HepG2 (cell line): ENCODE measurements around the gene PYGO2. TPM values are rescaled to one million over a fixed set of nuclear protein-coding genes. Genes with fewer than 3 reads are reported as not detected.

Experiments
- ASH2L ChIP-seq: fragments of 300-600, 200-600 bp; sonication (generic); IDR thresholded peaks from 2 replicates; pipeline ENCODE4 v1.7.0; 2017; ENCODE audit warnings: low read depth, mild to moderate bottlenecking, moderate library complexity, mixed read lengths, low read length; ENCODE audit not compliant: insufficient read length
- CREBL2 ChIP-seq: sonication (generic); formaldehyde crosslinking; IDR thresholded peaks from 2 replicates; pipeline ENCODE4 v1.8.1; 2023; ENCODE audit warnings: missing genetic modification reagents, mild to moderate bottlenecking, borderline replicate concordance
- ETS1 ChIP-seq: sonication (generic); formaldehyde crosslinking; IDR thresholded peaks from 2 replicates; pipeline ENCODE4 v1.4.0; 2020; ENCODE audit warnings: missing genetic modification reagents
- HOXA7 ChIP-seq: sonication (generic); formaldehyde crosslinking; IDR thresholded peaks from 2 replicates; pipeline ENCODE4 v1.8.1; 2022; ENCODE audit warnings: mild to moderate bottlenecking, missing genetic modification reagents, moderate library complexity
- PBX3 ChIP-seq: sonication (generic); formaldehyde crosslinking; IDR thresholded peaks from 2 replicates; pipeline ENCODE4 v1.8.1; 2023; ENCODE audit warnings: missing genetic modification reagents, inconsistent platforms, borderline replicate concordance
- SIX1 ChIP-seq: sonication (generic); formaldehyde crosslinking; IDR thresholded peaks from 2 replicates; pipeline ENCODE4 v1.4.0; 2020; ENCODE audit warnings: missing genetic modification reagents, borderline replicate concordance
- TRAFD1 ChIP-seq: sonication (generic); formaldehyde crosslinking; IDR thresholded peaks from 2 replicates; pipeline ENCODE4 v1.5.1; 2020; ENCODE audit warnings: missing genetic modification reagents, mild to moderate bottlenecking, borderline replicate concordance
- ZBTB39 ChIP-seq: sonication (generic); formaldehyde crosslinking; IDR thresholded peaks from 2 replicates; pipeline ENCODE4 v1.5.0; 2020; ENCODE audit warnings: missing genetic modification reagents
- ZNF407 ChIP-seq: sonication (generic); formaldehyde crosslinking; IDR thresholded peaks from one replicate; pipeline ENCODE4 v1.5.1; 2020; ENCODE audit warnings: mild to moderate bottlenecking, missing genetic modification reagents; ENCODE audit errors: not compliant biosample characterization
- ZNF441 ChIP-seq: sonication (generic); formaldehyde crosslinking; IDR thresholded peaks from 2 replicates; pipeline ENCODE4 v1.7.0; 2021; ENCODE audit warnings: missing genetic modification reagents, borderline replicate concordance
- ZNF598 ChIP-seq: sonication (generic); formaldehyde crosslinking; IDR thresholded peaks from 2 replicates; pipeline ENCODE4 v1.5.1; 2020; ENCODE audit warnings: mild to moderate bottlenecking, missing genetic modification reagents, borderline replicate concordance
- ZNF773 ChIP-seq: sonication (generic); formaldehyde crosslinking; IDR thresholded peaks from 2 replicates; pipeline ENCODE4 v1.4.0; 2020; ENCODE audit warnings: missing genetic modification reagents, borderline replicate concordance
- polyA plus RNA-seq, 8 experiments: library from polyadenylated mRNA; depleted of rRNA in 3 of 8; stranded (reverse) in 7 of 8; unstranded in 1 of 8; fragments of >200 nt; fragmentation: Illumina TruSeq in 4 of 8; extraction: Trizol in 4 of 8; gene quantifications; 2 replicates each; pipeline versions ENCODE4 v1.2.1 to v1.2.3, GENCODE V29; 2011 to 2016; ENCODE audit warnings: low read depth in 4 of 8, missing spikeins in 1 of 8, mixed read lengths in 1 of 8; ENCODE audit not compliant: insufficient read depth in 1 of 8
- total RNA-seq, 5 experiments: library from RNA; depleted of rRNA; stranded (reverse); fragments of >200 nt; fragmentation: Illumina TruSeq; extraction: Trizol; gene quantifications; 2 replicates each; pipeline ENCODE4 v1.2.3, GENCODE V29; 2016; ENCODE audit warnings: low read depth in 1 of 5

The PYGO2 gene
- total and polyA plus RNA-seq, 2 of the 13 experiments (the other 11 are each of a cell fraction or from before 2014, with no cell fraction given) = 20.3 to 21.8 TPM

- no peak for TF ChIP-seq PBX3 (CRISPR knock-in tag)
- TF ChIP-seq TRAFD1 (CRISPR knock-in tag) = no peak
- TF ChIP-seq ZNF598 (CRISPR knock-in tag) = no peak
- no peak for TF ChIP-seq ZNF407
- TF ChIP-seq HOXA7 (CRISPR knock-in tag) = no peak
- TF ChIP-seq ZBTB39 (CRISPR knock-in tag) = no peak
- TF ChIP-seq ZNF441 = no peak
- TF ChIP-seq ZNF773 (CRISPR knock-in tag) = no peak
- peak; percentile 60 for TF ChIP-seq ASH2L
- TF ChIP-seq CREBL2 (CRISPR knock-in tag) = no peak
- TF ChIP-seq SIX1 = peak; percentile 30; the same call in 1 of the 2 replicates
- TF ChIP-seq ETS1 (CRISPR knock-in tag) = no peak
Measured at GRCh38 chr1:154944401-154945159, 17.0 kb downstream of the PYGO2 start (continued).
